ENCODE results near the gene TMEM86B.

- TF ChIP-seq EZH2 (IDR thresholded peaks at IDR 0.05; ENCODE audit: borderline replicate concordance, insufficient read depth, low read length, poor library complexity, severe bottlenecking), result no peak
- TF ChIP-seq RAD21 (conservative IDR thresholded peaks at IDR 0.05), result no peak
- no peak for TF ChIP-seq POLR2AphosphoS5 (IDR thresholded peaks at IDR 0.05)
- TF ChIP-seq CTCF (IDR thresholded peaks at IDR 0.05; ENCODE audit: poor library complexity, severe bottlenecking), result no peak
Observed at GRCh38 chr19:55226273-55226672, 2.3 kb downstream of the TMEM86B start.

Measured in neural cell (in vitro differentiated cells).